GM12878 (cell line): ENCODE measurements around the gene MROH2B.

ENCODE experiments used
- CTCF ChIP-seq, 3 experiments: IDR thresholded peaks in 2 of 3; conservative IDR thresholded peaks in 1 of 3; 2 replicates each; pipeline ENCODE4 v1.5.1; 2011; ENCODE audit warnings: low read depth in 3 of 3, low read length in 3 of 3, mild to moderate bottlenecking in 3 of 3, control low read depth in 2 of 3, moderate library complexity in 2 of 3, inconsistent platforms in 1 of 3, mixed read lengths in 1 of 3; ENCODE audit not compliant: control insufficient read depth in 2 of 3, insufficient read depth in 1 of 3; ENCODE audit errors: extremely low read depth in 1 of 3
- FOXM1 ChIP-seq: IDR thresholded peaks from 2 replicates; pipeline ENCODE4 v1.6.1; 2012; ENCODE audit warnings: low read depth, mild to moderate bottlenecking, inconsistent platforms, low read length, moderate library complexity
- RUNX3 ChIP-seq: IDR thresholded peaks from 2 replicates; pipeline ENCODE4 v1.6.1; 2012; ENCODE audit warnings: low read length, inconsistent platforms
- SMARCA5 ChIP-seq: fragments of 450-650 bp; IDR thresholded peaks from 2 replicates; pipeline ENCODE4 v1.6.1; 2017; ENCODE audit warnings: mild to moderate bottlenecking

- TF ChIP-seq FOXM1 (no peak), CTCF (IDR thresholded peaks at IDR 0.05 in 2 of 3, conservative IDR thresholded peaks at IDR 0.05 in 1 of 3; ENCODE audit: control insufficient read depth in 2 of 3, extremely low read depth in 1 of 3, insufficient read depth in 1 of 3, low read depth in 3 of 3, low read length in 3 of 3) (no peak), RUNX3 (no peak), SMARCA5 (no peak)
Observed at GRCh38 chr5:41097642-41098041, 26.5 kb upstream of the MROH2B start.
